HepG2 (cell line): Measurements from ENCODE around the gene FEV. TPM values are rescaled to one million over a fixed set of nuclear protein-coding genes. Genes with fewer than 3 reads are reported as not detected.
A peak's percentile ranks its signal among the peaks of the same experiment; 100 is the strongest.

Source experiments
- ATAC-seq: fragments of 200-7000 bp; cut with Tn5 transposase; 3 replicates; pipeline ENCODE4 v1.9.1; 2020; ENCODE audit warnings: mild to moderate bottlenecking, moderate library complexity
- BruUV-seq: library from RNA; stranded (reverse); fragments of 400-500 nt; replicated peaks from 2 replicates; lab custom pipeline; 2021; lab: Mats Ljungman, UMichigan
- CTCF ChIA-PET: fragments of 300-600 bp; formaldehyde crosslinking; extraction: SDS; loops from one replicate; lab custom pipeline; 2021; ENCODE audit warnings: low total read pairs, inconsistent platforms, low intra/inter-chr PET ratio; lab: Yijun Ruan, JAX
- POLR2A ChIA-PET: fragments of 350-600 bp; sonication (Branson Sonifier 250); formaldehyde crosslinking; loops from one replicate; lab custom pipeline; 2020; ENCODE audit warnings: antibody characterized with exemption, inconsistent platforms; lab: Yijun Ruan, JAX
- DNase-seq: peaks from one replicate; pipeline ENCODE4 v3.0.0-alpha.2; 2015; ENCODE audit warnings: low spot score
- FAIRE-seq: peaks from 3 replicates; lab custom pipeline; 2011; peaks lifted over from hg19 to GRCh38; lab: Jason Lieb, UNC
- H2AFZ ChIP-seq: one replicate; pipeline ENCODE4 v1.6.1; 2011; ENCODE audit warnings: low read length, inconsistent platforms
- H3K27ac ChIP-seq: fragments of 300-600 bp; 3 replicates; pipeline ENCODE4 v1.8.0; 2011; ENCODE audit warnings: mixed run types, mild to moderate bottlenecking, mixed read lengths, low read length, inconsistent platforms; ENCODE audit not compliant: insufficient read depth; ENCODE audit errors: extremely low read length
- H3K27me3 ChIP-seq, 2 experiments: fragments of 200-600 bp in 1 of 2; 2 replicates in 1 of 2; 3 replicates in 1 of 2; pipeline versions ENCODE4 v1.6.0 to v1.8.0; 2011; ENCODE audit warnings: low read length in 2 of 2, mild to moderate bottlenecking in 2 of 2, moderate library complexity in 2 of 2, inconsistent platforms in 1 of 2; ENCODE audit not compliant: insufficient read depth in 2 of 2, control insufficient read depth in 1 of 2
- H3K36me3 ChIP-seq, 2 experiments: fragments of 200-600 bp in 1 of 2; replicated peaks in 1 of 2; 2 replicates in 1 of 2; 3 replicates in 1 of 2; pipeline versions ENCODE4 v1.5.1 to v1.8.0; 2011; ENCODE audit warnings: low read length in 2 of 2, inconsistent platforms in 1 of 2; ENCODE audit not compliant: insufficient read depth in 2 of 2, control insufficient read depth in 1 of 2
- H3K4me1 ChIP-seq: 2 replicates; pipeline ENCODE4 v1.5.1; 2012; ENCODE audit warnings: low read length, inconsistent platforms; ENCODE audit not compliant: insufficient read depth
- H3K4me2 ChIP-seq: 2 replicates; pipeline ENCODE4 v1.6.0; 2011; ENCODE audit warnings: low read depth, low read length, inconsistent platforms
- H3K4me3 ChIP-seq, 3 experiments: fragments of 200-600 bp in 1 of 3; sonication (generic), shearing (Covaris generic) in 1 of 3; replicated peaks in 1 of 3; 2 replicates each; pipeline ENCODE4 v1.5.1; 2011 to 2016; ENCODE audit warnings: low read length in 3 of 3, inconsistent platforms in 2 of 3, low read depth in 2 of 3, mild to moderate bottlenecking in 2 of 3, control low read depth in 1 of 3, mixed read lengths in 1 of 3; ENCODE audit not compliant: insufficient read depth in 1 of 3
- H3K79me2 ChIP-seq: one replicate; pipeline ENCODE4 v1.6.1; 2011; ENCODE audit warnings: low read length, inconsistent platforms; ENCODE audit not compliant: insufficient read depth
- H3K9ac ChIP-seq: 2 replicates; pipeline ENCODE4 v1.6.0; 2011; ENCODE audit warnings: mild to moderate bottlenecking, low read depth, low read length, inconsistent platforms; ENCODE audit not compliant: insufficient read depth
- H3K9me3 ChIP-seq: 2 replicates; pipeline ENCODE4 v1.5.1; 2012; ENCODE audit warnings: mild to moderate bottlenecking, low read length
- H4K20me1 ChIP-seq: 2 replicates; pipeline ENCODE4 v1.6.0; 2011; ENCODE audit warnings: inconsistent platforms, mild to moderate bottlenecking, low read length, moderate library complexity; ENCODE audit not compliant: insufficient read depth
- AKAP8 ChIP-seq: sonication (generic); formaldehyde crosslinking; IDR thresholded peaks from 2 replicates; pipeline ENCODE4 v1.5.1; 2020; ENCODE audit warnings: mild to moderate bottlenecking, missing genetic modification reagents
- CENPT ChIP-seq: sonication (generic); formaldehyde crosslinking; IDR thresholded peaks from 2 replicates; pipeline ENCODE4 v1.8.0; 2022; ENCODE audit warnings: low read depth, mild to moderate bottlenecking, moderate library complexity, missing genetic modification reagents
- FOXA3 ChIP-seq: IDR thresholded peaks from 2 replicates; pipeline ENCODE4 v1.6.1; 2016; ENCODE audit warnings: missing genetic modification reagents, missing compliant biosample characterization
- MATR3 ChIP-seq: sonication (generic); formaldehyde crosslinking; IDR thresholded peaks from 2 replicates; pipeline ENCODE4 v1.4.0; 2020; ENCODE audit warnings: missing genetic modification reagents
- PRMT3 ChIP-seq: sonication (generic); formaldehyde crosslinking; IDR thresholded peaks from 2 replicates; pipeline ENCODE4 v1.8.1; 2022; ENCODE audit warnings: low read depth, mild to moderate bottlenecking, moderate library complexity, missing genetic modification reagents, borderline replicate concordance
- ZFY ChIP-seq: sonication (generic); formaldehyde crosslinking; IDR thresholded peaks from 2 replicates; pipeline ENCODE4 v1.4.0; 2020; ENCODE audit warnings: missing genetic modification reagents
- ZNF563 ChIP-seq: sonication (generic); formaldehyde crosslinking; IDR thresholded peaks from 2 replicates; pipeline ENCODE4 v1.8.0; 2022; ENCODE audit warnings: mild to moderate bottlenecking, moderate library complexity, missing genetic modification reagents
- WGBS: methylation state at CpG from one replicate; pipeline ENCODE4 v1.1.6; 2017; ENCODE audit warnings: low lambda C conversion rate; 5-methylcytosine and 5-hydroxymethylcytosine counted together
- in situ Hi-C: cut with HindIII; loops from 2 replicates; pipeline ENCODE4 v1.10.0; 2017; ENCODE audit warnings: low pct_unique_long_range_greater_than_20kb; ENCODE audit not compliant: extremely low pct_ligation_motif_present
- intact Hi-C: fragments of 100-400 bp; cut with micrococcal nuclease; formaldehyde crosslinking; loops from one replicate; pipeline ENCODE4 v1.10.0; 2022; ENCODE audit not compliant: unreplicated experiment
- polyA plus RNA-seq, 8 experiments: library from polyadenylated mRNA; depleted of rRNA in 3 of 8; stranded (reverse) in 7 of 8; unstranded in 1 of 8; fragments of >200 nt; fragmentation: Illumina TruSeq in 4 of 8; extraction: Trizol in 4 of 8; gene quantifications; 2 replicates each; pipeline versions ENCODE4 v1.2.1 to v1.2.3, GENCODE V29; 2011 to 2016; ENCODE audit warnings: low read depth in 4 of 8, missing spikeins in 1 of 8, mixed read lengths in 1 of 8; ENCODE audit not compliant: insufficient read depth in 1 of 8
- total RNA-seq, 5 experiments: library from RNA; depleted of rRNA; stranded (reverse); fragments of >200 nt; fragmentation: Illumina TruSeq; extraction: Trizol; gene quantifications; 2 replicates each; pipeline ENCODE4 v1.2.3, GENCODE V29; 2016; ENCODE audit warnings: low read depth in 1 of 5
- TF ChIP-seq, protein P1 (sequence below): sonication (generic); formaldehyde crosslinking; IDR thresholded peaks from 2 replicates; pipeline ENCODE4 v1.5.0; 2020; ENCODE audit warnings: mild to moderate bottlenecking, missing genetic modification reagents
- TF ChIP-seq, protein P2 (sequence below): IDR thresholded peaks from 2 replicates; pipeline ENCODE4 v1.6.1; 2012; ENCODE audit warnings: inconsistent platforms

The FEV gene
- total and polyA plus RNA-seq, 2 of the 13 experiments (the other 11 are each of a cell fraction or from before 2014, with no cell fraction given) = not detected

DNA sequence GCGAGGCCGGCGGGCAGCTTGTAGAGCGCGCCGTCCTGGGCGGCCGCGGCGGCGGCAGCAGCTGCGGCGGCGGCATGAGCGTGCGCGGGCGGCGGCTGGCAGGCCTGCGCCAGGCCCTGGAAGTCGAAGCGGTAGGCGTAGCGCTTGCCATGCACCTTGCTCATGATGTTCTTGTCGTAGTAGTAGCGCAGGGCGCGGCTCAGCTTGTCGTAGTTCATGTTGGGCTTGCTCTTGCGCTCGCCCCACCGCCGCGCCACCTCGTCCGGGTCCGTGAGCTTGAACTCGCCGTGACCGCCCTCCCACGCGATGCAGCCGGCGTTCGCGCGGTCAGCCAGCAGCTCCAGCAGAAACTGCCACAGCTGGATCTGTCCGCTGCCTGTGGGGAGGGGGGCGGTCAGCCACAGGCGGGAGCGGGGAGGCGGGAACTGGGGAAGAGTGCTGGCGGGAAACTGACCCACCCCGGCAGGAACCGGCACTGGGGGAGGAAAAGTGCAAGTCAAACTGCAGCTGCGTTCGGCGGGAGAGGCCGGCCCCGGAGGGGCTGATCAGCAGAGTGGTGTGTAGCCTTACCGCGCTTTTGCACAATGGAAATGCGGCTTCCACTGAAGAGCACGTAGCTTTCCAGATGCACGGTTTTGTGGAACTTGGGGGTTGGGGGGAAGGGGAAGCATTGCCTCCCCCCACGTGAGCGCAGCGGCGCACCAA lies 3.0 kb downstream of the FEV start:
- Histone ChIP-seq H3K27ac (no peak overlapping the region), H3K9ac (no peak overlapping the region), H2AFZ (no peak overlapping the region), H3K9me3 (no peaks in the 10 kb centered on the region), H3K27me3 (peaks cover 34 to 82% of the 10 kb centered on the region in 2 experiments), H4K20me1 (peaks cover 10% of the 10 kb centered on the region; the same call in 1 of the 2 replicates), H3K79me2 (no peaks in the 10 kb centered on the region), H3K4me2 (peak overlapping the region; percentile 25), H3K4me1 (peaks cover 11% of the 10 kb centered on the region; the same call in 1 of the 2 replicates), H3K36me3 (no peaks in the 10 kb centered on the region), H3K4me3 (peak overlapping the region in 1 of 3 experiments; percentile 2; a peak in 1 of 6 replicates)
- WGBS = 21% methylated on average over 39 of the region's 69 CpGs
- ATAC-seq (peak; percentile 4; the same call in 1 of the 3 replicates), FAIRE-seq (no peak), DNase-seq (no peak)
- TF ChIP-seq CENPT (CRISPR knock-in tag) (0 out of 2 replicates have a peak, but pooled peaks have one; percentile 30), ZFY (CRISPR knock-in tag) (peak; percentile 13; the same call in 1 of the 2 replicates), FOXA3 (CRISPR knock-in tag) (no peak), AKAP8 (CRISPR knock-in tag) (no peak), ZNF563 (CRISPR knock-in tag) (0 out of 2 replicates have a peak, but pooled peaks have one; percentile 33), MATR3 (CRISPR knock-in tag) (no peak), PRMT3 (CRISPR knock-in tag) (0 out of 2 replicates have a peak, but pooled peaks have one; percentile 20)
- TF ChIP-seq, protein P1, sequence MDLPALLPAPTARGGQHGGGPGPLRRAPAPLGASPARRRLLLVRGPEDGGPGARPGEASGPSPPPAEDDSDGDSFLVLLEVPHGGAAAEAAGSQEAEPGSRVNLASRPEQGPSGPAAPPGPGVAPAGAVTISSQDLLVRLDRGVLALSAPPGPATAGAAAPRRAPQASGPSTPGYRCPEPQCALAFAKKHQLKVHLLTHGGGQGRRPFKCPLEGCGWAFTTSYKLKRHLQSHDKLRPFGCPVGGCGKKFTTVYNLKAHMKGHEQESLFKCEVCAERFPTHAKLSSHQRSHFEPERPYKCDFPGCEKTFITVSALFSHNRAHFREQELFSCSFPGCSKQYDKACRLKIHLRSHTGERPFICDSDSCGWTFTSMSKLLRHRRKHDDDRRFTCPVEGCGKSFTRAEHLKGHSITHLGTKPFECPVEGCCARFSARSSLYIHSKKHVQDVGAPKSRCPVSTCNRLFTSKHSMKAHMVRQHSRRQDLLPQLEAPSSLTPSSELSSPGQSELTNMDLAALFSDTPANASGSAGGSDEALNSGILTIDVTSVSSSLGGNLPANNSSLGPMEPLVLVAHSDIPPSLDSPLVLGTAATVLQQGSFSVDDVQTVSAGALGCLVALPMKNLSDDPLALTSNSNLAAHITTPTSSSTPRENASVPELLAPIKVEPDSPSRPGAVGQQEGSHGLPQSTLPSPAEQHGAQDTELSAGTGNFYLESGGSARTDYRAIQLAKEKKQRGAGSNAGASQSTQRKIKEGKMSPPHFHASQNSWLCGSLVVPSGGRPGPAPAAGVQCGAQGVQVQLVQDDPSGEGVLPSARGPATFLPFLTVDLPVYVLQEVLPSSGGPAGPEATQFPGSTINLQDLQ = 0 out of 2 replicates have a peak, but pooled peaks have one; percentile 29
- TF ChIP-seq, protein P2, sequence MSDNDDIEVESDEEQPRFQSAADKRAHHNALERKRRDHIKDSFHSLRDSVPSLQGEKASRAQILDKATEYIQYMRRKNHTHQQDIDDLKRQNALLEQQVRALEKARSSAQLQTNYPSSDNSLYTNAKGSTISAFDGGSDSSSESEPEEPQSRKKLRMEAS = peak; percentile 43; the same call in 1 of the 2 replicates
- intact Hi-C loops (loop anchor here (10.0 kb wide), 1 partner anchor 117 kb away; no protein-coding TSS in a partner anchor), in situ Hi-C loops (no loop called here)
- BruUV-seq = no TSS peak
- ChIA-PET CTCF (interaction anchor here (1.5 kb wide), 1 partner anchor 14 kb away, joined by 3 read pairs; no protein-coding TSS in a partner anchor), POLR2A (no interaction called here)
